GM23338 (cell line): ENCODE measurements around the gene BTBD9. TPM values are rescaled to one million over a fixed set of nuclear protein-coding genes. Genes with fewer than 3 reads are reported as not detected.

Experiments
- ATAC-seq: fragments of 200-7000 bp; cut with Tn5 transposase; 3 replicates; pipeline ENCODE4 v1.9.1; 2020
- DNase-seq: peaks from one replicate; pipeline ENCODE4 v3.0.0-alpha.2; 2015; ENCODE audit warnings: low spot score
- H2AFZ ChIP-seq: fragments of 200-600 bp; sonication (generic); 2 replicates; pipeline ENCODE4 v1.8.0; 2016; ENCODE audit warnings: antibody characterized with exemption, mild to moderate bottlenecking, moderate library complexity
- H3F3A ChIP-seq: fragments of 200-600 bp; sonication (generic); replicated peaks from 2 replicates; pipeline ENCODE4 v1.8.0; 2017; ENCODE audit warnings: antibody characterized with exemption, mixed run types, low read depth
- H3K27ac ChIP-seq: fragments of 200-600 bp; sonication (generic); 2 replicates; pipeline ENCODE4 v1.6.1; 2016; ENCODE audit warnings: low read depth
- H3K27me3 ChIP-seq: fragments of 200-600 bp; sonication (generic); 2 replicates; pipeline ENCODE4 v1.8.0; 2016; ENCODE audit warnings: mild to moderate bottlenecking, mixed run types, moderate library complexity; ENCODE audit not compliant: insufficient read depth
- H3K36me3 ChIP-seq: fragments of 200-600 bp; sonication (generic); 2 replicates; pipeline ENCODE4 v1.8.0; 2016; ENCODE audit warnings: mild to moderate bottlenecking; ENCODE audit not compliant: insufficient read depth
- H3K4me1 ChIP-seq: fragments of 200-600 bp; sonication (generic); 2 replicates; pipeline ENCODE4 v1.8.0; 2016; ENCODE audit warnings: mild to moderate bottlenecking, moderate library complexity; ENCODE audit not compliant: insufficient read depth
- H3K4me2 ChIP-seq: fragments of 200-600 bp; sonication (generic); 2 replicates; pipeline ENCODE4 v1.7.1; 2017; ENCODE audit warnings: mixed run types
- H3K4me3 ChIP-seq: fragments of 200-600 bp; sonication (generic); 2 replicates; pipeline ENCODE4 v1.6.1; 2016; ENCODE audit warnings: mixed run types
- H3K79me2 ChIP-seq: fragments of 200-600 bp; sonication (generic); replicated peaks from 2 replicates; pipeline ENCODE4 v1.8.0; 2017; ENCODE audit warnings: mild to moderate bottlenecking; ENCODE audit not compliant: insufficient read depth
- H3K9me2 ChIP-seq: fragments of 200-600 bp; sonication (generic); 2 replicates; pipeline ENCODE4 v1.8.0; 2017; ENCODE audit not compliant: insufficient read depth
- H4K20me1 ChIP-seq: fragments of 200-600 bp; sonication (generic); replicated peaks from 2 replicates; pipeline ENCODE4 v1.8.0; 2017; ENCODE audit warnings: mild to moderate bottlenecking; ENCODE audit not compliant: insufficient read depth
- H3K27ac Mint-ChIP-seq: 2 replicates; pipeline ENCODE4 v1.8.0; 2020; ENCODE audit warnings: inconsistent platforms, mild to moderate bottlenecking, moderate library complexity, mixed read lengths
- H3K27me3 Mint-ChIP-seq: 3 replicates; pipeline ENCODE4 v1.8.0; 2022; ENCODE audit warnings: low read depth, mild to moderate bottlenecking, moderate library complexity, mixed read lengths, inconsistent platforms; ENCODE audit not compliant: insufficient read depth, poor library complexity
- H3K36me3 Mint-ChIP-seq: 3 replicates; pipeline ENCODE4 v1.8.0; 2021; ENCODE audit warnings: low read depth, mild to moderate bottlenecking, inconsistent platforms, moderate library complexity, mixed read lengths
- H3K4me1 Mint-ChIP-seq: 3 replicates; pipeline ENCODE4 v1.8.0; 2020; ENCODE audit warnings: mild to moderate bottlenecking, inconsistent platforms, mixed read lengths
- H3K4me3 Mint-ChIP-seq: 3 replicates; pipeline ENCODE4 v1.8.0; 2021; ENCODE audit warnings: moderate library complexity, mild to moderate bottlenecking, inconsistent platforms, mixed read lengths
- H3K9me3 Mint-ChIP-seq: 3 replicates; pipeline ENCODE4 v1.8.0; 2020; ENCODE audit warnings: moderate library complexity, mild to moderate bottlenecking, inconsistent platforms, mixed read lengths
- EZH2phosphoT487 ChIP-seq: fragments of 200-600 bp; sonication (generic); IDR thresholded peaks from one replicate; pipeline ENCODE4 v1.8.1; 2018; ENCODE audit warnings: antibody characterized with exemption; ENCODE audit not compliant: unreplicated experiment
- JUNB ChIP-seq: IDR thresholded peaks from one replicate; pipeline ENCODE4 v1.6.1; 2016; ENCODE audit warnings: antibody characterized with exemption; ENCODE audit not compliant: unreplicated experiment
- POLR2AphosphoS5 ChIP-seq: IDR thresholded peaks from 2 replicates; pipeline ENCODE4 v1.6.1; 2016; ENCODE audit warnings: antibody characterized with exemption, low read depth
- STAT1 ChIP-seq: IDR thresholded peaks from one replicate; pipeline ENCODE4 v1.6.1; 2016; ENCODE audit warnings: antibody characterized with exemption; ENCODE audit not compliant: unreplicated experiment
- ZNF114 ChIP-seq: fragments of 250-450 bp; sonication (Bioruptor Pico); IDR thresholded peaks from 2 replicates; pipeline ENCODE4 v1.5.0; 2020; ENCODE audit warnings: mild to moderate bottlenecking, moderate library complexity
- ZNF331 ChIP-seq: fragments of 250-450 bp; sonication (Bioruptor Pico); IDR thresholded peaks from 2 replicates; pipeline ENCODE4 v1.5.0; 2020; ENCODE audit warnings: low read depth, mild to moderate bottlenecking, moderate library complexity
- polyA plus RNA-seq: library from polyadenylated mRNA; unstranded; fragments of >200 nt; fragmentation: Nextera tagmentation; extraction: Ambion mirVana; gene quantifications from 2 replicates; pipeline ENCODE4 v1.2.1, GENCODE V29; 2016
- total RNA-seq: library from RNA; depleted of rRNA; stranded (reverse); fragments of >200 nt; shearing (Covaris generic); gene quantifications from 2 replicates; pipeline ENCODE4 v1.2.3, GENCODE V29; 2014
- TF ChIP-seq, protein P1 (sequence below): IDR thresholded peaks from one replicate; pipeline ENCODE4 v1.6.1; 2018; ENCODE audit warnings: antibody characterized with exemption; ENCODE audit not compliant: unreplicated experiment
- TF ChIP-seq, protein P2 (sequence below), 2 experiments: fragments of 200-600 bp in 1 of 2; sonication (generic) in 1 of 2; conservative IDR thresholded peaks; 2 replicates each; pipeline versions ENCODE4 v1.5.1 to v1.6.1; 2016 to 2017; ENCODE audit warnings: antibody characterized with exemption in 2 of 2, low read depth in 2 of 2, mild to moderate bottlenecking in 2 of 2, moderate library complexity in 1 of 2
- TF ChIP-seq, protein P3 (sequence below): fragments of 250-450 bp; sonication (Bioruptor Pico); IDR thresholded peaks from 2 replicates; pipeline ENCODE4 v1.5.0; 2020; ENCODE audit warnings: mild to moderate bottlenecking, moderate library complexity

The BTBD9 gene
- total and polyA plus RNA-seq, 2 experiments from 2014 or later, result 4.2 to 5.3 TPM

- Mint-ChIP-seq H3K36me3 (no peaks in the 10 kb centered on the region), H3K4me3 (no peak overlapping the region), H3K27ac (no peak overlapping the region), H3K4me1 (peaks cover 10% of the 10 kb centered on the region; the same call in 1 of the 3 replicates), H3K27me3 (no peaks in the 10 kb centered on the region), H3K9me3 (no peaks in the 10 kb centered on the region)
- H3K4me2 ChIP-seq, result no peak overlapping the region
- no peaks in the 10 kb centered on the region for H3K79me2 ChIP-seq
- no peaks in the 10 kb centered on the region for H3K36me3 ChIP-seq
- H3K27ac ChIP-seq, result no peak overlapping the region
- no peaks in the 10 kb centered on the region for H3K9me2 ChIP-seq
- no peaks in the 10 kb centered on the region for H3F3A ChIP-seq
- ATAC-seq (no peak), DNase-seq (no peak)
- no peak overlapping the region for H2AFZ ChIP-seq
- H3K4me1 ChIP-seq, result no peaks in the 10 kb centered on the region
- TF ChIP-seq, protein P1, sequence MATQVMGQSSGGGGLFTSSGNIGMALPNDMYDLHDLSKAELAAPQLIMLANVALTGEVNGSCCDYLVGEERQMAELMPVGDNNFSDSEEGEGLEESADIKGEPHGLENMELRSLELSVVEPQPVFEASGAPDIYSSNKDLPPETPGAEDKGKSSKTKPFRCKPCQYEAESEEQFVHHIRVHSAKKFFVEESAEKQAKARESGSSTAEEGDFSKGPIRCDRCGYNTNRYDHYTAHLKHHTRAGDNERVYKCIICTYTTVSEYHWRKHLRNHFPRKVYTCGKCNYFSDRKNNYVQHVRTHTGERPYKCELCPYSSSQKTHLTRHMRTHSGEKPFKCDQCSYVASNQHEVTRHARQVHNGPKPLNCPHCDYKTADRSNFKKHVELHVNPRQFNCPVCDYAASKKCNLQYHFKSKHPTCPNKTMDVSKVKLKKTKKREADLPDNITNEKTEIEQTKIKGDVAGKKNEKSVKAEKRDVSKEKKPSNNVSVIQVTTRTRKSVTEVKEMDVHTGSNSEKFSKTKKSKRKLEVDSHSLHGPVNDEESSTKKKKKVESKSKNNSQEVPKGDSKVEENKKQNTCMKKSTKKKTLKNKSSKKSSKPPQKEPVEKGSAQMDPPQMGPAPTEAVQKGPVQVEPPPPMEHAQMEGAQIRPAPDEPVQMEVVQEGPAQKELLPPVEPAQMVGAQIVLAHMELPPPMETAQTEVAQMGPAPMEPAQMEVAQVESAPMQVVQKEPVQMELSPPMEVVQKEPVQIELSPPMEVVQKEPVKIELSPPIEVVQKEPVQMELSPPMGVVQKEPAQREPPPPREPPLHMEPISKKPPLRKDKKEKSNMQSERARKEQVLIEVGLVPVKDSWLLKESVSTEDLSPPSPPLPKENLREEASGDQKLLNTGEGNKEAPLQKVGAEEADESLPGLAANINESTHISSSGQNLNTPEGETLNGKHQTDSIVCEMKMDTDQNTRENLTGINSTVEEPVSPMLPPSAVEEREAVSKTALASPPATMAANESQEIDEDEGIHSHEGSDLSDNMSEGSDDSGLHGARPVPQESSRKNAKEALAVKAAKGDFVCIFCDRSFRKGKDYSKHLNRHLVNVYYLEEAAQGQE, result no peak
- TF ChIP-seq STAT1, result no peak
- TF ChIP-seq, protein P2, sequence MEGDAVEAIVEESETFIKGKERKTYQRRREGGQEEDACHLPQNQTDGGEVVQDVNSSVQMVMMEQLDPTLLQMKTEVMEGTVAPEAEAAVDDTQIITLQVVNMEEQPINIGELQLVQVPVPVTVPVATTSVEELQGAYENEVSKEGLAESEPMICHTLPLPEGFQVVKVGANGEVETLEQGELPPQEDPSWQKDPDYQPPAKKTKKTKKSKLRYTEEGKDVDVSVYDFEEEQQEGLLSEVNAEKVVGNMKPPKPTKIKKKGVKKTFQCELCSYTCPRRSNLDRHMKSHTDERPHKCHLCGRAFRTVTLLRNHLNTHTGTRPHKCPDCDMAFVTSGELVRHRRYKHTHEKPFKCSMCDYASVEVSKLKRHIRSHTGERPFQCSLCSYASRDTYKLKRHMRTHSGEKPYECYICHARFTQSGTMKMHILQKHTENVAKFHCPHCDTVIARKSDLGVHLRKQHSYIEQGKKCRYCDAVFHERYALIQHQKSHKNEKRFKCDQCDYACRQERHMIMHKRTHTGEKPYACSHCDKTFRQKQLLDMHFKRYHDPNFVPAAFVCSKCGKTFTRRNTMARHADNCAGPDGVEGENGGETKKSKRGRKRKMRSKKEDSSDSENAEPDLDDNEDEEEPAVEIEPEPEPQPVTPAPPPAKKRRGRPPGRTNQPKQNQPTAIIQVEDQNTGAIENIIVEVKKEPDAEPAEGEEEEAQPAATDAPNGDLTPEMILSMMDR (conservative IDR thresholded peaks at IDR 0.05; ENCODE audit: low read depth in 2 of 2), result no peak
- TF ChIP-seq, protein P3, sequence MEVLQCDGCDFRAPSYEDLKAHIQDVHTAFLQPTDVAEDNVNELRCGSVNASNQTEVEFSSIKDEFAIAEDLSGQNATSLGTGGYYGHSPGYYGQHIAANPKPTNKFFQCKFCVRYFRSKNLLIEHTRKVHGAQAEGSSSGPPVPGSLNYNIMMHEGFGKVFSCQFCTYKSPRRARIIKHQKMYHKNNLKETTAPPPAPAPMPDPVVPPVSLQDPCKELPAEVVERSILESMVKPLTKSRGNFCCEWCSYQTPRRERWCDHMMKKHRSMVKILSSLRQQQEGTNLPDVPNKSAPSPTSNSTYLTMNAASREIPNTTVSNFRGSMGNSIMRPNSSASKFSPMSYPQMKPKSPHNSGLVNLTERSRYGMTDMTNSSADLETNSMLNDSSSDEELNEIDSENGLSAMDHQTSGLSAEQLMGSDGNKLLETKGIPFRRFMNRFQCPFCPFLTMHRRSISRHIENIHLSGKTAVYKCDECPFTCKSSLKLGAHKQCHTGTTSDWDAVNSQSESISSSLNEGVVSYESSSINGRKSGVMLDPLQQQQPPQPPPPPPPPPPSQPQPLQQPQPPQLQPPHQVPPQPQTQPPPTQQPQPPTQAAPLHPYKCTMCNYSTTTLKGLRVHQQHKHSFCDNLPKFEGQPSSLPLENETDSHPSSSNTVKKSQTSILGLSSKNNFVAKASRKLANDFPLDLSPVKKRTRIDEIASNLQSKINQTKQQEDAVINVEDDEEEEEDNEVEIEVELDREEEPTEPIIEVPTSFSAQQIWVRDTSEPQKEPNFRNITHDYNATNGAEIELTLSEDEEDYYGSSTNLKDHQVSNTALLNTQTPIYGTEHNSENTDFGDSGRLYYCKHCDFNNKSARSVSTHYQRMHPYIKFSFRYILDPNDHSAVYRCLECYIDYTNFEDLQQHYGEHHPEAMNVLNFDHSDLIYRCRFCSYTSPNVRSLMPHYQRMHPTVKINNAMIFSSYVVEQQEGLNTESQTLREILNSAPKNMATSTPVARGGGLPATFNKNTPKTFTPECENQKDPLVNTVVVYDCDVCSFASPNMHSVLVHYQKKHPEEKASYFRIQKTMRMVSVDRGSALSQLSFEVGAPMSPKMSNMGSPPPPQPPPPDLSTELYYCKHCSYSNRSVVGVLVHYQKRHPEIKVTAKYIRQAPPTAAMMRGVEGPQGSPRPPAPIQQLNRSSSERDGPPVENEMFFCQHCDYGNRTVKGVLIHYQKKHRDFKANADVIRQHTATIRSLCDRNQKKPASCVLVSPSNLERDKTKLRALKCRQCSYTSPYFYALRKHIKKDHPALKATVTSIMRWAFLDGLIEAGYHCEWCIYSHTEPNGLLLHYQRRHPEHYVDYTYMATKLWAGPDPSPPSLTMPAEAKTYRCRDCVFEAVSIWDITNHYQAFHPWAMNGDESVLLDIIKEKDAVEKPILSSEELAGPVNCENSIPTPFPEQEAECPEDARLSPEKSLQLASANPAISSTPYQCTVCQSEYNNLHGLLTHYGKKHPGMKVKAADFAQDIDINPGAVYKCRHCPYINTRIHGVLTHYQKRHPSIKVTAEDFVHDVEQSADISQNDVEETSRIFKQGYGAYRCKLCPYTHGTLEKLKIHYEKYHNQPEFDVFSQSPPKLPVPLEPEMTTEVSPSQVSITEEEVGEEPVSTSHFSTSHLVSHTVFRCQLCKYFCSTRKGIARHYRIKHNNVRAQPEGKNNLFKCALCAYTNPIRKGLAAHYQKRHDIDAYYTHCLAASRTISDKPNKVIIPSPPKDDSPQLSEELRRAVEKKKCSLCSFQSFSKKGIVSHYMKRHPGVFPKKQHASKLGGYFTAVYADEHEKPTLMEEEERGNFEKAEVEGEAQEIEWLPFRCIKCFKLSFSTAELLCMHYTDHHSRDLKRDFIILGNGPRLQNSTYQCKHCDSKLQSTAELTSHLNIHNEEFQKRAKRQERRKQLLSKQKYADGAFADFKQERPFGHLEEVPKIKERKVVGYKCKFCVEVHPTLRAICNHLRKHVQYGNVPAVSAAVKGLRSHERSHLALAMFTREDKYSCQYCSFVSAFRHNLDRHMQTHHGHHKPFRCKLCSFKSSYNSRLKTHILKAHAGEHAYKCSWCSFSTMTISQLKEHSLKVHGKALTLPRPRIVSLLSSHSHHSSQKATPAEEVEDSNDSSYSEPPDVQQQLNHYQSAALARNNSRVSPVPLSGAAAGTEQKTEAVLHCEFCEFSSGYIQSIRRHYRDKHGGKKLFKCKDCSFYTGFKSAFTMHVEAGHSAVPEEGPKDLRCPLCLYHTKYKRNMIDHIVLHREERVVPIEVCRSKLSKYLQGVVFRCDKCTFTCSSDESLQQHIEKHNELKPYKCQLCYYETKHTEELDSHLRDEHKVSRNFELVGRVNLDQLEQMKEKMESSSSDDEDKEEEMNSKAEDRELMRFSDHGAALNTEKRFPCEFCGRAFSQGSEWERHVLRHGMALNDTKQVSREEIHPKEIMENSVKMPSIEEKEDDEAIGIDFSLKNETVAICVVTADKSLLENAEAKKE (CRISPR knock-in tag), result no peak
- TF ChIP-seq POLR2AphosphoS5, result no peak
- no peak for TF ChIP-seq ZNF331
- no peak for TF ChIP-seq ZNF114 (CRISPR knock-in tag)
- TF ChIP-seq JUNB, result no peak
- no peak for TF ChIP-seq EZH2phosphoT487
- no peak overlapping the region for H3K4me3 ChIP-seq
- no peaks in the 10 kb centered on the region for H4K20me1 ChIP-seq
- H3K27me3 ChIP-seq, result no peaks in the 10 kb centered on the region
Observed at GRCh38 chr6:38320358-38320757, 319.4 kb downstream of the BTBD9 start.
